Stimulated activated CD4-positive, alpha-beta T cell treated with anti-CD3 and anti-CD28 coated beads, Interleukin-4, amount 100 ng/mL, for 1 hour (primary cell): ENCODE measurements around the gene TFCP2L1.
"Not testable (repeated sequence)": the region's sequence is repeated elsewhere in the genome, so short reads cannot be mapped to it uniquely, and the experiment has no call there.

ENCODE experiments used
- DNase-seq: peaks from one replicate; pipeline ENCODE4 v3.0.0-alpha.2; 2020

The TFCP2L1 gene

GRCh38 chr2:121284463-121285449 lies at the start of gene TFCP2L1:
Gene TFCP2L1, minus strand, starts transcription at chr2:121285202. Its CDS starts 93 bp downstream, at chr2:121285109.
- no peak for DNase-seq

GRCh38 chr2:121333834-121334558 lies 49.0 kb upstream of the TFCP2L1 start:
- no peak for DNase-seq

DNA sequence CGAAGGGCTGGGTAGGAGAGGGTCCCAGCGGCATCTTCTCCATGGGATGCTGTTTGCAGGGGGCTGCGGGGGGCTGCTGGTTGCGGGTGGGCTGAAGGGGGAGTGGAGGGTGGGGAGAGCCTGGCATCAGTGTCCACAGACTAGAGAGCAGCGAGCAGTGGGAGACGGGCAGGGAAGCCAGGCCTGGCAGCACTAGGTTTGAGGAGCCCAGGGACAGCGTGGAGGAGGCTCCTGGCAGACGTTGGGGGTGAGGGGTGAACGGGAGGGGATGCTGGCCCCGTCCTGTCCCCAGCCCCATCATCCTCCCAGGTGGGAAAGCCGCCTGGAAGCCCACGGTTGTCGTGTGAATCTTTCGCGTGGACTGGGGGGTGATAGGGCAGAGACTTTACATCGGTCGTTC lies 48.2 kb upstream of the TFCP2L1 start:
- DNase-seq = no peak

DNA sequence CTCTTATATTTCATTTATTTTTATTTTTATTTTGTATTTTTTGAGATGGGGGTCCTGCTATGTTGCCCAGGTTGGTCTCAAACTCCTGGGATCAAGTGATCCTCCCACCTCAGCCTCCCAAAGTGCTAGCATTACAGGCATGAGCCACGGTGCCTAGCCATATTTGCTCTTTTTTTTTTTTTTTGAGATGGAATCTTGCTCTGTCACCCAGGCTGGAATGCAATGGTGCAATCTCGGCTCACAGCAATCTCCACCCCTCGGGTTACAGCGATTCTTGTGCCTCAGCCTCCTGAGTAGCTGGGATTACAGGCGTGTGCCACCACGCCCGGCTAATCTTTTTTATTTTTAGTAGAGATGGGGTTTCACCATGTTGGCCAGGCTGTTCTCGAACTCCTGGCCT lies 46.3 kb upstream of the TFCP2L1 start:
- not testable (repeated sequence) for DNase-seq

- no peak for DNase-seq
These were observed 45.9 kb upstream of the TFCP2L1 start for GRCh38 chr2:121330921-121331320.

GRCh38 chr2:121329786-121330185 lies 44.8 kb upstream of the TFCP2L1 start:
- no peak for DNase-seq

- DNase-seq = no peak
These were observed 41.6 kb upstream of the TFCP2L1 start for GRCh38 chr2:121326628-121327027.

DNA sequence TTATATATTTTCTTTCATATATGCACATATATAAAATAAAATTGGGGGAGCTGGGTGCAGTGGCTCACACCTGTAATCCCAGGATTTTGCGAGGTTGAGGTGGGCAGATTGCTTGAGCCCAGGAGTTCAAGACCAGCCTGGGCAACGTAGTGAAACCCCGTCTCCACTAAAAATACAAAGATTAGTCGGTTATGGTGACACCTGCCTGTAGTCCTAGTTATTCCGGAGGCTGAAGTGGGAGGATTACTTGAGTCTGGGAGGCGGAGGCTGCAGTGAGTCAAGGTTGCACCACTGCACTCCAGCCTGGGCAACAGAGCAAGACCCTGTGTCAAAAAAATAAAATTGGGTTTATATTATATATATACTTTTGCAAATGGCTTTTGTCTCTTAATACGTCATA lies 39.6 kb upstream of the TFCP2L1 start:
- no peak for DNase-seq

DNA sequence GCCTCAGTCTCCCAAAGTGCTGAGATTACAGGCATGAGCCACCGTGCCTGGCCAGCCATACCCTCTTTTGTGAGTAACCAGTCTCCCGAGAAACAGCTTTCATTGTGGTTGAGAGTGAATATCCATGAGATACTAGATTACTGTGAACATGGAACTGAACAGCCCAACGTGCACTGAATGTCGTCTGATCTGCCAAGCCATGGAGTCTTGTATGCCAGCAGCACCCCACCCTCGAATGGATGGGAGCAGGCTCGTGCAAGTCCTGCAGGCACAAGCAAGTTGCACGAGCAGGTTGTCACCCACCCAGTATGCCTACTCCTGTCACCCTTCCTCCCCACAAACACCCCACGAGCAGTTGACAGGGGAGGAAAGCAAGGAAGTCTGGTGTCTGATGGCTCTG lies 36.5 kb upstream of the TFCP2L1 start:
- no peak for DNase-seq

DNA sequence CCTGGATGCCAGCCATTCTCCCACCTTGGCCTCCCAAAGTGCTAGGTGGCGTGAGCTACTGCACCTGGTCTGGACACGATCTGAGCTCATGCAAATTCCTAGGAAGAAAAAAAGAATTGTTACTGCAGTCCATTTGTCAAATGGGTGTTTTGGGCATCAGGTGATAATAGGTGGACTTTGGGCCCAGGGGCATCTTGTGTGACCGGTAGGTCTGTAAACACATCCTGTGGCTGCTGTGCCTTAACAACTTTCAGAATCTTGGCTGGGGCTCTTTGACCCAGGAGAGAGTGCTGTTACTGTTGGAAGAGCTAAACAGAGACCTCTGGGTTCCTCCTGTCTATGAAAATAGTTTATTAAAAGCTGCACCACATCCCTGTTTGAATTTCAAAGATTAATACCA lies 34.9 kb upstream of the TFCP2L1 start:
- no peak for DNase-seq

DNA sequence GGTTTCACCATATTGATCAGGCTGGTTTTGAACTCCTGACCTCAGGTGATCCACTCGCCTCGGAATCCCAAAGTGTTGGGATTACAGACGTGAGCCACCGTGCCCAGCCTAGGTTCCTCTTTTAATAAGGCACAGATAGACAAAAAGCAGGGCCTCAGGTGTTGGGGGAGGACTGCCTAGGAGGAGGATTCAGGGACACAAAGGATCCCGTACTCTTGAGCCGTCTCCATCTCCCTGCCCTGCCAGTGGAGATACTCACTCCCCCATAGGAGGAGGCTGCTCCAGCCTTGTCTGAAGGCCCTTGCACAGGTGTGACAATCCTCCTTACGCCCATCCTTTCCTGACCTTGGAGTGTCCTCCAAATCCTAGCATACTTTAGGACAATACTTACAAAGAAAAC lies 32.0 kb upstream of the TFCP2L1 start:
- DNase-seq = no peak

GRCh38 chr2:121313701-121314100 lies 28.7 kb upstream of the TFCP2L1 start:
- DNase-seq = not testable (repeated sequence)

DNA sequence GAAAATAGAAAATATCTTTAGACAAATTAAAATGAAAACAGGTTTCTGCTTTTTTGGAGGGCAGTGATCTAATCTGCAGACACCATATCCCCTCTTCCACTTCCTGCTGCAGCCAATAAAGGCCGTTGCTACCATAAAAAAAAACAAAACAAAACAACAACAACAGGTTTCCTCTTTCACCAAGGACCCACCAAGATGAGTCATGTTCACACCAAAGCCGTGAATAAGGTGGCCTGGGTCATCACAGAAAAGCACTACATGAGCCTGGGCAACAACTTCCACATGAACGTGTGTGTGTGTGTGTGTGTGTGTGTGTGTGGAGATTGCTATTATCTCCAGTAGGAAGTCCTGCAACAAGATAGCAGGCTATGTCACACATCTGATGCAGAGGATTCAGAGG lies 24.8 kb upstream of the TFCP2L1 start:
- DNase-seq = no peak

GRCh38 chr2:121309323-121309722 lies 24.3 kb upstream of the TFCP2L1 start:
- DNase-seq = no peak

DNA sequence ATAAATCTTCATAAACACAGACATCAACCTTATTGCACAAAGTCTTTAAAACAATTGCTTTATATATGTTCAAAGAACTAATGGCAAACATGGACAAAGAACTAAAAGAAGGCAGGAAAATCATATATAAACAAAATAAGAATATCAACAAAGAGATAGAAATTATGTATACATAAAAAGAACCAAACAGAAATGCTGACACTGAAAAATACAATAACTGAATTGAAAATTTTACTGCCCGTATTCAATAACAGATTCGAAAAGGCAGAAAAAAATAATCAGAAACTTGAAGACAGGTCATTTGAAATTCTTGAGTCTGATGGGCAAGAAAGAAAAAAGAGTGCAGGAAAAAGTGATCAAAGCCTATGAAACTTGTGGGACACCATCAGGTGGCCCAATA lies 22.0 kb upstream of the TFCP2L1 start:
- no peak for DNase-seq

DNA sequence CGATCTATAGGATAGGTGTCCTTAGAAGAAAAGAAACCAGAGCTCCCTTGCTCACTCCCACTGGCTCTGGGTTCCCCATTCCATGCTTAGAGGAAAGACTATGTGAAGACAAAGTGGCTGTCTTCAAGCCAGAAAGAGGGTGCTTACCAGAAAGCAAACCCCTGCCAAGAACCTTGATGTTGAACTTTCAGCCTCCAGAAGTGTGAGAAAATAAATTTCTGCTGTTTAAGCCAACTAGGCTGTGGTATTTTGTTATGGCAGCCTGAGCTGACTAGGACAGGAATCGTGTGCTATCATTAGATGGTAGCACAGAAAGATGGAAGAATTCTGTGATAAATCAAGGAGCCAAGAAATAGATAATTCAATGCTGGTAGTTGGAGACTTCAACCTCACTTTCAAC lies 19.9 kb upstream of the TFCP2L1 start:
- no peak for DNase-seq

DNA sequence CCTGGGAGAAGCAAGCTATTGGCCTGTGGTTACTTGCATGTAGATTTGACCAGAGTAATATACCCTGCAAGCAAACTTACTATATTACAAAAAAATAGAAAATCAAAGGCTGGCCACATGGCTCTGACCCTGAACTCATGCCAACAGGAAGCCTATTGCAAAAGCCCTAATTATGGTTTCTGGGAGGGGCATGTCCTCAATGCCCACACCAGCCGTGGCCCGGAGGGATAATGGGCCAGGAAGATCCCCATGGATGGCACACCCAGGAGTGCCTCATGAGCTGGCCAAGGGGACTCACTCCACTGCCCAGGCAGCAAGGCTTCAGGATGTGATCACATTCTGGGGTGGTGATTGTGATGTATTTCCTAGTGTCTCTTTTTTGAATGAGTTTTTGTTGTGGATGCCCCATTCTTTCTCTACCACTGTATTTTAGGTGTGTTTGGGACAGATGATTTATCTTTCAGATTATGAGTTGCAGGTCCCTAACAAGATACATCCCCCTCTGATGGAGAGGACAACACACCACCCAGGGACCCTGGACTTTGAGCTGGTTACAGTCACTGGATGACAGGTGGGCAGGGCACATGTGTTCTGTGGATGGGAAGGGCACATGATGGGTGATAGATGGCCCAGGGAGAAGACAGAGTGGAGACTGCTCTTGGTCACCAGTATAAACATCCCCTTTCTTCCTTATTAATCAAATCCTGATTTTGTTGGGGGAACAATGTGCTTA lies 18.7 kb upstream of the TFCP2L1 start:
- no peak for DNase-seq

DNA sequence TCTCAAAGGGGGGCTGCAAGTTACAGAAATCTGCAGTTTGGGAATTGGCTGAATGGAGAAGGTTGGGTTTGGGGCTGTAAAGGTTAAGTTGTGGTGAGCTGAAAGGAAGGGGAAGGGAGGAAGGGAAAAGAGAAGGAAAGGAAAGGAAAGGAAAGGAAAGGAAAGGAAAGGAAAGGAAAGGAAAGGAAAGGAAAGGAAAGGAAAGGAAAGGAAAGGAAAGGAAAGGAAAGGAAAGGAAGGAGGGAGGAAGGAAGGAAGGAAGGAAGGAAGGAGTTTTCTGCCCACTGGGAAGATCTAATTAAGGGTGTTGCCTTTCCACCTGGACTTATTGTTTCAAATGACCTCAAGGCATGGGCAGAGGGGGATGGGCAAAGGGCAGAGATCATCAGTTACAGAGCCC lies 16.2 kb upstream of the TFCP2L1 start:
- DNase-seq = not testable (repeated sequence)

GRCh38 chr2:121298476-121298875 lies 13.5 kb upstream of the TFCP2L1 start:
- no peak for DNase-seq

DNA sequence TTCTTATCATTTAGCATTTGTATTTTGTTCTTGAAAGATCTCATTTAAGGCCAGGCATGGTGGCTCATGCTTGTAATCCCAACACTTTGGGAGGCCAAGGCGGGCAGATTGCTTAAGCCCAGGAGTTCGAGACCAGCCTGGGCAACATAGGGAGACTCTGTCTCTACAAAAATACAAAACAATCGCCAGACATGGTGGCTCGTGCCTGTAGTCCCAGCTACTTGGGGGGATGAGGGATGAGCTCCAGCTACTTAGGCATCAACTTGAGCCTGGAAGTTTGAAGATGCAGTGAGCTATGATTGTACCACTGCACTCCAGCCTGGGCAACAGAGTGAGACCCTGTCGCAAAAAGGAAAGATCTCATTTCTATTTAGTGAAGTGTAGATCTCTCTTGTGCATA lies 12.9 kb upstream of the TFCP2L1 start:
- not testable (repeated sequence) for DNase-seq

DNA sequence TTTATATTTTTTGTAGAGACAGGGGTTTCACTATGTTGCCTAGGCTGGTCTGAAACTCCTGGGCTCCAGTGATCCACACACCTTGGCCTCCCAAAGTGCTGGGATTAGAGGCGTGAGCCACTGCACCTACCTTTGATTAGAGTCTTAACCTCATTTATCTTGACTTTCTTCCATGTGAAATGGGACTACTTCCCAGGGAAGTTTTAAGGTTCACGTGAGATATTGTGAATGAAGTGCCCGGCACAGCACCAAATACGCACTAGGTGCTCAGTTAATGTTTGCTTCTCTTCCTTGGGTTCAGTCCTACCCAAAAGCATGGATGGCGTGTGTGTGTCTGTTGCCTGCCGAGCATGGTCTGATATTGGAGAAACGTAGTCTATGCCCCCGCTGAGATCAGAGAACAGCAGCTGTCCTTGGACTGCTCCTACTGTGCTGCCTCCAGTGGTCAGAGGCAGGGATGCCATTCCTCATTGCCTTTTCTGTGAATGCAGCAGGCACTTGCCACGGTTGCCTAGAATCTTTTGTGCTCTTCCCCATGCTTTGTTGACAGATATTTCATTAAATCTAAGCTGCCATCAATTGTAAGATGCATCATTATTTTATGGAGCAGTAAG lies 12.3 kb upstream of the TFCP2L1 start:
- DNase-seq = no peak

GRCh38 chr2:121295911-121296650 lies 11.1 kb upstream of the TFCP2L1 start:
- DNase-seq = no peak
